HCT116 (cell line): ENCODE results near the gene ANKRD2. TPM values are rescaled to one million over a fixed set of nuclear protein-coding genes. Genes with fewer than 3 reads are reported as not detected.

Experiments used
- ATAC-seq: fragments of 200-7000 bp; cut with Tn5 transposase; 2 replicates; pipeline ENCODE4 v1.9.1; 2020; ENCODE audit warnings: mild to moderate bottlenecking, moderate library complexity
- BruUV-seq: library from RNA; stranded (reverse); fragments of 400-500 nt; replicated peaks from 2 replicates; lab custom pipeline; 2021; lab: Mats Ljungman, UMichigan
- CTCF ChIA-PET: fragments of 300-600 bp; sonication (Branson Sonifier 250); formaldehyde crosslinking; loops from one replicate; lab custom pipeline; 2021; ENCODE audit warnings: antibody characterized with exemption; lab: Charles Lee
- POLR2A ChIA-PET: fragments of 300-600, 350-600 bp; sonication (Branson Sonifier 250); formaldehyde crosslinking; loops from one replicate; lab custom pipeline; 2021; ENCODE audit warnings: antibody characterized with exemption; lab: Charles Lee
- RAD21 ChIA-PET, 2 experiments: fragments of 300-600 bp; sonication (Branson Sonifier 250); formaldehyde crosslinking; loops; one replicate each; lab custom pipeline; 2023; ENCODE audit warnings: low total read pairs in 2 of 2; ENCODE audit not compliant: uncharacterized antibody in 2 of 2, unreplicated experiment in 2 of 2, low non-redundant PET in 1 of 2; lab: Charles Lee
- DNase-seq: peaks from one replicate; pipeline ENCODE4 v3.0.0-alpha.2; 2010; ENCODE audit warnings: low read depth, low spot score
- H2AFZ ChIP-seq: fragments of 200-600 bp; shearing (Covaris generic), sonication (generic); 2 replicates; pipeline ENCODE4 v1.6.1; 2017; ENCODE audit warnings: low read depth, mixed run types, mixed read lengths, antibody characterized with exemption, low read length; ENCODE audit not compliant: poor library complexity, severe bottlenecking
- H3K27ac ChIP-seq: 2 replicates; pipeline ENCODE4 v1.5.1; 2012; ENCODE audit warnings: low read depth, low read length
- H3K27me3 ChIP-seq: fragments of 200-600 bp; sonication (generic); 2 replicates; pipeline ENCODE4 v1.6.1; 2016; ENCODE audit warnings: mixed run types, low read length, mixed read lengths; ENCODE audit not compliant: insufficient read depth
- H3K36me3 ChIP-seq, 2 experiments: fragments of 200-500 bp in 1 of 2; fragments of 200-600 bp in 1 of 2; sonication (Bioruptor generic) in 1 of 2; sonication (generic) in 1 of 2; 2 replicates each; pipeline versions ENCODE4 v1.5.1 to v1.6.1; 2014 to 2016; ENCODE audit warnings: low read length in 2 of 2, inconsistent platforms in 1 of 2, mixed read lengths in 1 of 2, mixed run types in 1 of 2; ENCODE audit not compliant: insufficient read depth in 2 of 2, control insufficient read depth in 1 of 2
- H3K4me1 ChIP-seq, 2 experiments: fragments of 200-600 bp in 1 of 2; sonication (generic) in 1 of 2; 2 replicates each; pipeline versions ENCODE4 v1.5.1 to v1.6.1; 2012 to 2017; ENCODE audit warnings: low read length in 2 of 2, inconsistent platforms in 1 of 2, mild to moderate bottlenecking in 1 of 2, mixed read lengths in 1 of 2, mixed run types in 1 of 2, moderate library complexity in 1 of 2; ENCODE audit not compliant: insufficient read depth in 2 of 2, control insufficient read depth in 1 of 2
- H3K4me2 ChIP-seq: fragments of 200-600 bp; sonication (generic); 2 replicates; pipeline ENCODE4 v1.6.1; 2017; ENCODE audit warnings: mixed run types, low read length, mixed read lengths
- H3K4me3 ChIP-seq, 2 experiments: fragments of 200-600 bp in 1 of 2; sonication (generic) in 1 of 2; replicated peaks in 1 of 2; 2 replicates each; pipeline ENCODE4 v1.5.1; 2011 to 2016; ENCODE audit warnings: low read length in 2 of 2, control low read depth in 1 of 2, low read depth in 1 of 2, mild to moderate bottlenecking in 1 of 2, mixed read lengths in 1 of 2, mixed run types in 1 of 2
- H3K79me2 ChIP-seq: fragments of 200-600 bp; sonication (generic); 2 replicates; pipeline ENCODE4 v1.6.1; 2017; ENCODE audit warnings: mild to moderate bottlenecking, mixed run types, low read length, moderate library complexity, mixed read lengths; ENCODE audit not compliant: insufficient read depth
- H3K9ac ChIP-seq: fragments of 200-600 bp; sonication (generic); 2 replicates; pipeline ENCODE4 v1.6.1; 2016; ENCODE audit warnings: low read length, mixed read lengths
- H3K9me2 ChIP-seq: fragments of 200-600 bp; sonication (generic), shearing (Covaris generic); 2 replicates; pipeline ENCODE4 v1.6.1; 2017; ENCODE audit warnings: mixed run types, mild to moderate bottlenecking, moderate library complexity; ENCODE audit not compliant: insufficient read depth
- H3K9me3 ChIP-seq, 2 experiments: fragments of 200-500 bp in 1 of 2; fragments of 200-600 bp in 1 of 2; sonication (Bioruptor generic) in 1 of 2; sonication (generic) in 1 of 2; 2 replicates each; pipeline ENCODE4 v1.6.1; 2014 to 2017; ENCODE audit warnings: low read length in 2 of 2, mixed read lengths in 2 of 2, inconsistent platforms in 1 of 2, low read depth in 1 of 2, mild to moderate bottlenecking in 1 of 2, mixed run types in 1 of 2, moderate library complexity in 1 of 2; ENCODE audit not compliant: control insufficient read depth in 1 of 2, insufficient read depth in 1 of 2
- H4K20me1 ChIP-seq: fragments of 200-600 bp; sonication (generic), shearing (Covaris generic); 2 replicates; pipeline ENCODE4 v1.6.1; 2017; ENCODE audit warnings: mixed run types, mild to moderate bottlenecking, moderate library complexity; ENCODE audit not compliant: insufficient read depth
- CBX3 ChIP-seq: IDR thresholded peaks from 2 replicates; pipeline ENCODE4 v1.6.1; 2012; ENCODE audit warnings: low read depth
- CEBPB ChIP-seq: IDR thresholded peaks from 2 replicates; pipeline ENCODE4 v1.6.1; 2012; ENCODE audit warnings: low read depth
- EGR1 ChIP-seq: IDR thresholded peaks from 2 replicates; pipeline ENCODE4 v1.6.1; 2012; ENCODE audit warnings: low read depth
- ELF1 ChIP-seq: IDR thresholded peaks from 2 replicates; pipeline ENCODE4 v1.6.1; 2012; ENCODE audit warnings: low read depth, borderline replicate concordance
- EZH2 ChIP-seq: fragments of 200-600 bp; sonication (generic); IDR thresholded peaks from 2 replicates; pipeline ENCODE4 v1.6.1; 2017; ENCODE audit warnings: antibody characterized with exemption, mixed run types
- FOSL1 ChIP-seq: IDR thresholded peaks from 2 replicates; pipeline ENCODE4 v1.6.1; 2012; ENCODE audit warnings: low read depth
- POLR2A ChIP-seq: IDR thresholded peaks from 2 replicates; pipeline ENCODE4 v1.7.0; 2011; ENCODE audit warnings: borderline replicate concordance; ENCODE audit not compliant: insufficient read depth, insufficient read length; ENCODE audit errors: extremely low read depth
- RAD21 ChIP-seq: IDR thresholded peaks from 2 replicates; pipeline ENCODE4 v1.6.1; 2012; ENCODE audit warnings: low read depth, mild to moderate bottlenecking
- SIN3A ChIP-seq: IDR thresholded peaks from 2 replicates; pipeline ENCODE4 v1.6.1; 2012; ENCODE audit warnings: low read depth
- SP1 ChIP-seq: IDR thresholded peaks from 2 replicates; pipeline ENCODE4 v1.6.1; 2012; ENCODE audit warnings: low read depth
- SRF ChIP-seq: IDR thresholded peaks from 2 replicates; pipeline ENCODE4 v1.6.1; 2012; ENCODE audit warnings: low read depth
- TCF7L2 ChIP-seq: IDR thresholded peaks from 2 replicates; pipeline ENCODE4 v1.7.0; 2011; ENCODE audit warnings: borderline replicate concordance, inconsistent platforms; ENCODE audit not compliant: insufficient read depth, insufficient read length; ENCODE audit errors: extremely low read depth
- ZBTB33 ChIP-seq: IDR thresholded peaks from 2 replicates; pipeline ENCODE4 v1.6.1; 2011; ENCODE audit warnings: mild to moderate bottlenecking, low read length, moderate library complexity; ENCODE audit not compliant: insufficient replicate concordance; ENCODE audit errors: extremely low read depth
- ZFX ChIP-seq: fragments of 450-650 bp; IDR thresholded peaks from 2 replicates; pipeline ENCODE4 v1.6.1; 2017
- ZNF274 ChIP-seq: fragments of 200-500 bp; sonication (Bioruptor generic); IDR thresholded peaks from 2 replicates; pipeline ENCODE4 v1.6.1; 2014; ENCODE audit warnings: mild to moderate bottlenecking, low read depth, low read length, inconsistent platforms
- intact Hi-C: fragments of 100-400 bp; cut with micrococcal nuclease; formaldehyde crosslinking; loops from 2 replicates; pipeline ENCODE4 v1.10.0; 2022
- total RNA-seq: library from RNA; stranded (reverse); gene quantifications from one replicate; pipeline ENCODE4 v1.2.1, GENCODE V29; 2021; ENCODE audit not compliant: unreplicated experiment
- TF ChIP-seq, protein P1 (sequence below): IDR thresholded peaks from 2 replicates; pipeline ENCODE4 v1.6.1; 2012; ENCODE audit warnings: low read depth
- TF ChIP-seq, protein P2 (sequence below): IDR thresholded peaks from 2 replicates; pipeline ENCODE4 v1.6.1; 2012
- TF ChIP-seq, protein P3 (sequence below): IDR thresholded peaks from 2 replicates; pipeline ENCODE4 v1.6.1; 2012

The ANKRD2 gene
- total RNA-seq, 1 experiment from 2014 or later = 0.15 TPM

DNA sequence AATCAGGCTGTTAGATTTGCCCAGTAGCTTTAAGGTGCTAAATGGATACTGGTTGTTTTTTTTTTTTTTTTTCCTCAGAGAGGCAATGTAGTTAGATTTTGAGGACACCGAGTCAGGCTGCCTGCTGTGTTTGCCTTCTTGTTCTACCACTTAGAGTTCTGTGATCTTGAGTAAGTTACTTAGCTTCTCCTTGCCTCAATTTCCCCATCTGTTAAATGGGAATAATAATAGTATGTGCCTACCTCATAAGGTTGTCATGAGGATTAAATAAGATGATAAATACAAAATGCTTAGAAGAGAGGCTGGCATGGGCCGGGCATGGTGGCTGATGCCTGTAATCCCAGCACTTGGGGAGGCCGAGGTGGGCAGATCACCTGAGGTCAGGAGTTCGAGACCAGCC is 46.2 kb downstream of the ANKRD2 start (continued):
- TF ChIP-seq, protein P1, sequence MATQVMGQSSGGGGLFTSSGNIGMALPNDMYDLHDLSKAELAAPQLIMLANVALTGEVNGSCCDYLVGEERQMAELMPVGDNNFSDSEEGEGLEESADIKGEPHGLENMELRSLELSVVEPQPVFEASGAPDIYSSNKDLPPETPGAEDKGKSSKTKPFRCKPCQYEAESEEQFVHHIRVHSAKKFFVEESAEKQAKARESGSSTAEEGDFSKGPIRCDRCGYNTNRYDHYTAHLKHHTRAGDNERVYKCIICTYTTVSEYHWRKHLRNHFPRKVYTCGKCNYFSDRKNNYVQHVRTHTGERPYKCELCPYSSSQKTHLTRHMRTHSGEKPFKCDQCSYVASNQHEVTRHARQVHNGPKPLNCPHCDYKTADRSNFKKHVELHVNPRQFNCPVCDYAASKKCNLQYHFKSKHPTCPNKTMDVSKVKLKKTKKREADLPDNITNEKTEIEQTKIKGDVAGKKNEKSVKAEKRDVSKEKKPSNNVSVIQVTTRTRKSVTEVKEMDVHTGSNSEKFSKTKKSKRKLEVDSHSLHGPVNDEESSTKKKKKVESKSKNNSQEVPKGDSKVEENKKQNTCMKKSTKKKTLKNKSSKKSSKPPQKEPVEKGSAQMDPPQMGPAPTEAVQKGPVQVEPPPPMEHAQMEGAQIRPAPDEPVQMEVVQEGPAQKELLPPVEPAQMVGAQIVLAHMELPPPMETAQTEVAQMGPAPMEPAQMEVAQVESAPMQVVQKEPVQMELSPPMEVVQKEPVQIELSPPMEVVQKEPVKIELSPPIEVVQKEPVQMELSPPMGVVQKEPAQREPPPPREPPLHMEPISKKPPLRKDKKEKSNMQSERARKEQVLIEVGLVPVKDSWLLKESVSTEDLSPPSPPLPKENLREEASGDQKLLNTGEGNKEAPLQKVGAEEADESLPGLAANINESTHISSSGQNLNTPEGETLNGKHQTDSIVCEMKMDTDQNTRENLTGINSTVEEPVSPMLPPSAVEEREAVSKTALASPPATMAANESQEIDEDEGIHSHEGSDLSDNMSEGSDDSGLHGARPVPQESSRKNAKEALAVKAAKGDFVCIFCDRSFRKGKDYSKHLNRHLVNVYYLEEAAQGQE = no peak
- TF ChIP-seq CEBPB (no peak), ELF1 (no peak), SRF (no peak), SP1 (no peak)

DNA sequence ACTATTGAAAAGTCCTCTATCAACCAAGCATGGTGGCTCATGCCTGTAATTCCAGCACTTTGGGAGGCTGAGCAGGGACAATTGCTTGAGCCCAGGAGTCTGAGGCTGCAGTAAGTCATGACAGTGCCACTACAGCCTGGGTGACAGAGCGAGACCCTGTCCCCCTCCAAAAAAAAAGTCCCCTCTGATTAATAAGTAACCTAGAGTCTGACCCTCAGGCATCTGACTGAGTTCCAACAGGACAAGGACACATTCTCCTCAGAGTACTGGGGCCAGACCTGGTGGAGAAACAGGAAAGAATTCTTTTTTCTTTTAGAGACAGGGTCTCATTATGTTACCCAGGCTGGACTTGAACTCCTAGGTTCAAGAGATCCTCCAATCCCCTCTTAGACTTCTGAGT is 50.7 kb downstream of the ANKRD2 start:
- no TSS peak for BruUV-seq
- no peak overlapping the region for H3K4me3 ChIP-seq
- POLR2A ChIA-PET = no interaction called here
- TF ChIP-seq CEBPB (no peak), ZFX (no peak), CBX3 (no peak), FOSL1 (no peak), ZNF274 (no peak), EGR1 (no peak), TCF7L2 (no peak), RAD21 (no peak), POLR2A (no peak), EZH2 (no peak), SIN3A (no peak), ZBTB33 (no peak)
- TF ChIP-seq, protein P1 = no peak
- TF ChIP-seq, protein P2, sequence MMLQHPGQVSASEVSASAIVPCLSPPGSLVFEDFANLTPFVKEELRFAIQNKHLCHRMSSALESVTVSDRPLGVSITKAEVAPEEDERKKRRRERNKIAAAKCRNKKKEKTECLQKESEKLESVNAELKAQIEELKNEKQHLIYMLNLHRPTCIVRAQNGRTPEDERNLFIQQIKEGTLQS = no peak
- TF ChIP-seq, protein P3, sequence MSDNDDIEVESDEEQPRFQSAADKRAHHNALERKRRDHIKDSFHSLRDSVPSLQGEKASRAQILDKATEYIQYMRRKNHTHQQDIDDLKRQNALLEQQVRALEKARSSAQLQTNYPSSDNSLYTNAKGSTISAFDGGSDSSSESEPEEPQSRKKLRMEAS = no peak

More for the DNA sequence above, 50.7 kb downstream of the ANKRD2 start:
- H3K27me3 ChIP-seq = no peaks in the 10 kb centered on the region
- H3K4me1 ChIP-seq = peaks cover 0 to 15% of the 10 kb centered on the region in 2 experiments; a peak in 2 of 4 replicates
- H4K20me1 ChIP-seq = no peaks in the 10 kb centered on the region
- H3K9ac ChIP-seq = no peak overlapping the region
- DNase-seq = no peak
- H3K27ac ChIP-seq = no peak overlapping the region
- H3K9me3 ChIP-seq = no peaks in the 10 kb centered on the region
- H2AFZ ChIP-seq = no peak overlapping the region
- no peak overlapping the region for H3K4me2 ChIP-seq
- ChIA-PET CTCF (no interaction called here), RAD21 (interaction anchor here in 1 of 2 experiments (0.7 kb wide), 1 partner anchor 11 kb away, joined by 3 read pairs; no protein-coding TSS in a partner anchor)
- H3K79me2 ChIP-seq = no peaks in the 10 kb centered on the region
- no peaks in the 10 kb centered on the region for H3K9me2 ChIP-seq
- no peaks in the 10 kb centered on the region for H3K36me3 ChIP-seq
- intact Hi-C loops = no loop called here
- no peak for ATAC-seq
